ENCODE results near the gene ARFGEF3.

DNA sequence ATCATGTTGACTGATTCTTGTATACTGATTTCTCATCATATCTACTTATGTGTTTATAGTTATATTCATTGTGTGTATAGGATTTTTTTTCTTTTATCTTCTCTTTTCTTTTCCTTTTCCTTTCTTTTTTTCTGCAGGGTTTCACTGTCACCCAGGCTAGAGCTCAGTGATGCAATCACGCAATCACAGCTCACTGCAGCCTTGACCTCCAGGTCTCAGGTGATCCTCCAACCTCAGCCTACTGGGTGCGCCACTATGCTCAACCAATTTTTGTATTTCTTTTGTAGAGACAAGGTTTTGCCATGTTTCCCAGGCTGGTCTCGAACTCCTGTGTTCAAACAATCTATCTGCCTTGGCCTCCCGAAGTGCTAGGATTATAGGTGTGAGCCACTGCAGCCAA lies 58.2 kb downstream of the ARFGEF3 start:
- no peak for TF ChIP-seq POLR2A (IDR thresholded peaks at IDR 0.05)
- TF ChIP-seq, protein P1, sequence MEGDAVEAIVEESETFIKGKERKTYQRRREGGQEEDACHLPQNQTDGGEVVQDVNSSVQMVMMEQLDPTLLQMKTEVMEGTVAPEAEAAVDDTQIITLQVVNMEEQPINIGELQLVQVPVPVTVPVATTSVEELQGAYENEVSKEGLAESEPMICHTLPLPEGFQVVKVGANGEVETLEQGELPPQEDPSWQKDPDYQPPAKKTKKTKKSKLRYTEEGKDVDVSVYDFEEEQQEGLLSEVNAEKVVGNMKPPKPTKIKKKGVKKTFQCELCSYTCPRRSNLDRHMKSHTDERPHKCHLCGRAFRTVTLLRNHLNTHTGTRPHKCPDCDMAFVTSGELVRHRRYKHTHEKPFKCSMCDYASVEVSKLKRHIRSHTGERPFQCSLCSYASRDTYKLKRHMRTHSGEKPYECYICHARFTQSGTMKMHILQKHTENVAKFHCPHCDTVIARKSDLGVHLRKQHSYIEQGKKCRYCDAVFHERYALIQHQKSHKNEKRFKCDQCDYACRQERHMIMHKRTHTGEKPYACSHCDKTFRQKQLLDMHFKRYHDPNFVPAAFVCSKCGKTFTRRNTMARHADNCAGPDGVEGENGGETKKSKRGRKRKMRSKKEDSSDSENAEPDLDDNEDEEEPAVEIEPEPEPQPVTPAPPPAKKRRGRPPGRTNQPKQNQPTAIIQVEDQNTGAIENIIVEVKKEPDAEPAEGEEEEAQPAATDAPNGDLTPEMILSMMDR (IDR thresholded peaks at IDR 0.05) = no peak
- TF ChIP-seq POLR2AphosphoS5 (IDR thresholded peaks at IDR 0.05) = no peak
